ENCODE results near the gene PTPRM.

DNA sequence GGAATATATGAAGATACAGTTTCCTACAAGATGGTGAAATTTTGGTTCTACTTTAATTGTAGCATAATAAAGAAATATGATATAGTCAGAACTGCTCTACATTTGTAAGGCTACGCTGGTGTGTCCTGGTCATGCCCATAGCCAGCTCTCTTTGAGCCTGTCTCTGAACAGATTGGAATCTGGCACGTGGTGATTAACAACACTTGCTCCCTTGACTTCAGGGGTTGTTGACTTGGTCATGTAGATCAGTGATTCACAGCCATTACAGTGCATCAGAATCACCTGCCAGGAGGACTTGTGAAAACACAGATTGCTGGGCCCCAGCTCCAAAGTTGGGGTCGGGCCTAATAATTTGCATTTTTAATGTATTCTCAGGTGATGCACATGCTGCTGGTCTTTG, 80.4 kb downstream of the PTPRM start:
- TF ChIP-seq CTCF (IDR thresholded peaks at IDR 0.05; ENCODE audit: poor library complexity, severe bottlenecking), result no peak
- TF ChIP-seq EZH2 (IDR thresholded peaks at IDR 0.05; ENCODE audit: borderline replicate concordance, insufficient read depth, low read length, poor library complexity, severe bottlenecking), result no peak
- no peak for TF ChIP-seq MXI1 (conservative IDR thresholded peaks at IDR 0.05; ENCODE audit: poor library complexity, severe bottlenecking)
